Measurements from ENCODE around the gene SNAP47. TPM values are rescaled to one million over a fixed set of nuclear protein-coding genes. Genes with fewer than 3 reads are reported as not detected.
"Not testable (repeated sequence)": the region's sequence is repeated elsewhere in the genome, so short reads cannot be mapped to it uniquely, and the experiment has no call there.

The SNAP47 gene, protein sequence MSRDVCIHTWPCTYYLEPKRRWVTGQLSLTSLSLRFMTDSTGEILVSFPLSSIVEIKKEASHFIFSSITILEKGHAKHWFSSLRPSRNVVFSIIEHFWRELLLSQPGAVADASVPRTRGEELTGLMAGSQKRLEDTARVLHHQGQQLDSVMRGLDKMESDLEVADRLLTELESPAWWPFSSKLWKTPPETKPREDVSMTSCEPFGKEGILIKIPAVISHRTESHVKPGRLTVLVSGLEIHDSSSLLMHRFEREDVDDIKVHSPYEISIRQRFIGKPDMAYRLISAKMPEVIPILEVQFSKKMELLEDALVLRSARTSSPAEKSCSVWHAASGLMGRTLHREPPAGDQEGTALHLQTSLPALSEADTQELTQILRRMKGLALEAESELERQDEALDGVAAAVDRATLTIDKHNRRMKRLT
- 10 to 100 TPM; 34.0 to 35.3 TPM for total RNA-seq

- Mint-ChIP-seq H3K36me3 (ENCODE audit: insufficient read depth in 2 of 2) (peaks cover 0 to 1% of the 10 kb centered on the region in 2 donors), H3K4me1 (ENCODE audit: low read depth) (peaks cover 49% of the 10 kb centered on the region), H3K27ac (peak within 1 kb of the TSS; percentile 99), H3K4me3 (peak within 1 kb of the TSS; percentile 93 to 98), H3K9me3 (no peaks in the 10 kb centered on the region), H3K27me3 (ENCODE audit: low read depth) (no peaks in the 10 kb centered on the region)
- ATAC-seq (replicated peaks in 1 of 2) (peak; percentile 97), DNase-seq (peak; percentile 95 to 96)
These were observed at the start of gene SNAP47, which contains the start of gene JMJD4 for GRCh38 chr1:227734856-227735538. Gene SNAP47, plus strand, starts transcription at chr1:227735435. Its CDS starts 12,302 bp downstream, at chr1:227747737. Gene JMJD4, minus strand, starts transcription at chr1:227735302. Its CDS starts 29 bp downstream, at chr1:227735273.

DNA sequence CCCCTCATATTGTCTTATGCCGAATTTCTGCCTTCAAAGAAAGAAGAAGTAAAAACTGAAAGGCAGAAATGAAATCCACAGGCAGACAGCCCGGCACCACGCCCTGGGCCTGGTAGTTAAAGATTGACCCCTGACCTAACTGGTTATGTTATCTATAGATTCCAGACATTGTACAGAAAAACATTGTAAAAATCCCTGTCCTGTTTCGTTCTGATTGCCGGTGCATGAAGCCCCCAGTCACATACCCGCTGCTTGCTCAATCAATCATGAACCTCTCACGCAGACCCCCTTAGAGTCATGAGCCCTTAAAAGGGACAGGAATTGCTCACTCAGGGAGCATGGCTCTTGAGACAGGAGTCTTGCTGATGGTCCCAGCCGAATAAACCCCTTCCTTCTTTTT lies 49.4 kb upstream of the SNAP47 start:
- H3K4me3 Mint-ChIP-seq = no peak overlapping the region
- H3K27ac Mint-ChIP-seq = no peak overlapping the region
- H3K36me3 Mint-ChIP-seq (ENCODE audit: insufficient read depth in 2 of 2) = peaks cover 10 to 11% of the 10 kb centered on the region in 2 donors
- no peak for ATAC-seq (replicated peaks in 1 of 2)
- peaks cover 14 to 25% of the 10 kb centered on the region in 2 donors for H3K9me3 Mint-ChIP-seq
- H3K27me3 Mint-ChIP-seq (ENCODE audit: low read depth) = no peaks in the 10 kb centered on the region
- DNase-seq = no peak
- H3K4me1 Mint-ChIP-seq (ENCODE audit: low read depth) = no peaks in the 10 kb centered on the region

DNA sequence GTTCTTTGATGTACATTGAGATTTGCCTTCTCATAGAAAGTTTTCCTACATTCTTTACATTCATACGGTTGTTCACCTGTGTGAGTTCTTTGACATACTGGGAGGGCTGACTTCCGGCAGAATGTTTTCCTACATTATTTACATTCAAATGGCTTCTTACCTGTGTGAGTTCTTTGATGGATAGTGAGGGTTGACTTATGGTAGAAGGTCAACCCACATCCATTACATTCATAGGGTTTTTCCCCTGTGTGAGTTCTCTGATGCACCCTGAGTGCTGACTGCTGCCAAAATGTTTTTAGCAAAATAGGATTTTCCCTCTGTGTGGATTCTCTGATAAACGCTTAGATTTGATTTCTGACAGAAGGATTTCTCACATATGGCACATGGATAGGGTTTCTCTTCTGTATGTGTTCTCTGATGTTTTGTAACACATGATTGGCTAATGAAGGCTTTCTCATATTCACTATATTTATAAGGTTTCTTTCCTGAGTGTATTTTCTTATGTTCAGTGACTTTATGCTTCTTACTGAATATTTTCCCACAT lies 37.8 kb upstream of the SNAP47 start:
- Mint-ChIP-seq H3K4me1 (ENCODE audit: low read depth) (no peaks in the 10 kb centered on the region), H3K27me3 (ENCODE audit: low read depth) (peaks cover 11% of the 10 kb centered on the region), H3K9me3 (peaks cover 29 to 32% of the 10 kb centered on the region in 2 donors), H3K27ac (no peak overlapping the region), H3K36me3 (ENCODE audit: insufficient read depth in 2 of 2) (peaks cover 20 to 23% of the 10 kb centered on the region in 2 donors), H3K4me3 (no peak overlapping the region)
- ATAC-seq (replicated peaks in 1 of 2) (no peak), DNase-seq (no peak)

DNA sequence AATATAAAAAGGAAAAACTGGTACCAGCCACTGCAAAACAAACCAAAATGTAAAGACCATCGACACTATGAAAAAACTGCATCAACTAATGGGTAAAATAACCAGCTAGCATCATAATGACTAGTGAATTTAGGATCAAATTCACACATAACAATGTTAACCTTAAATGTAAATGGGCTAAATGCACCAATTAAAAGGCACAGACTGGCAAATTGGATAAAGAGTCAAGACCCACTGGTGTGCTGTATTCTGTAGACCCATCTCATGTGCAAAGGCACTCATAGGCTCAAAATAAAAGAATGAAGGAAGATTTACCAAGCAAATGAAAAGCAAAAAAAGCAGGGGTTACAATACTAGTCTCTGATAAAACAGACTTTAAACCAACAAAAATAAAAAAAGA lies 33.6 kb upstream of the SNAP47 start:
- Mint-ChIP-seq H3K9me3 (peaks cover 24 to 40% of the 10 kb centered on the region in 2 donors), H3K27me3 (ENCODE audit: low read depth) (peaks cover 11% of the 10 kb centered on the region), H3K36me3 (ENCODE audit: insufficient read depth in 2 of 2) (peaks cover 20 to 22% of the 10 kb centered on the region in 2 donors)
- not testable (repeated sequence) for H3K4me3 Mint-ChIP-seq; ATAC-seq (replicated peaks in 1 of 2); DNase-seq; H3K27ac Mint-ChIP-seq; H3K4me1 Mint-ChIP-seq (ENCODE audit: low read depth)

DNA sequence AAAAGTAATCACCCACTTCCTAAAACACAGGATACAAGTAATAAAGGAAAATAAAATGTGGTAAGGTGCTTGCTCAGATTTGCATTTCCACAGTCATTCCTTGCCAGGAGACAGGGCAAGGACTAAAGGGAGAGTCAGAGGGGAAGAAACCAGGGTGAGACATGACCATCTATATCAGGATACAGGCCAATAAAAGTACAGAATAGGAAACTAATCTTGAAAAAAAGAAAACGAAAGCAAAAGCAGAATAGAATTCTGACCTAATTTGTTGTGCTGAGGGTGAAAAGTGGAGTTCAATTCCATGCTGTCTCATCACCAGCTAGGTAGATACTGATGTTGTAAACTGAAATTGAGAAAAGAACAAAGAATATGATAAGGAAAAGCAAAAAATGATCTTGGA lies 27.4 kb upstream of the SNAP47 start:
- Mint-ChIP-seq H3K36me3 (ENCODE audit: insufficient read depth in 2 of 2) (peaks cover 7 to 11% of the 10 kb centered on the region in 2 donors), H3K27me3 (ENCODE audit: low read depth) (no peaks in the 10 kb centered on the region), H3K4me1 (ENCODE audit: low read depth) (peaks cover 15% of the 10 kb centered on the region), H3K9me3 (peaks cover 9 to 21% of the 10 kb centered on the region in 2 donors), H3K4me3 (peak overlapping the region in 1 of 2 donors; percentile 31), H3K27ac (peak overlapping the region; percentile 12)
- ATAC-seq (replicated peaks in 1 of 2) = peak in 1 of 2 donors; percentile 65
- no peak for DNase-seq

GRCh38 chr1:227709451-227709850 lies 25.8 kb upstream of the SNAP47 start:
- Mint-ChIP-seq H3K4me3 (no peak overlapping the region), H3K4me1 (ENCODE audit: low read depth) (peaks cover 15% of the 10 kb centered on the region), H3K27me3 (ENCODE audit: low read depth) (no peaks in the 10 kb centered on the region), H3K36me3 (ENCODE audit: insufficient read depth in 2 of 2) (peaks cover 8 to 13% of the 10 kb centered on the region in 2 donors), H3K9me3 (peaks cover 14 to 17% of the 10 kb centered on the region in 2 donors), H3K27ac (no peak overlapping the region)
- DNase-seq (no peak), ATAC-seq (replicated peaks in 1 of 2) (no peak)

DNA sequence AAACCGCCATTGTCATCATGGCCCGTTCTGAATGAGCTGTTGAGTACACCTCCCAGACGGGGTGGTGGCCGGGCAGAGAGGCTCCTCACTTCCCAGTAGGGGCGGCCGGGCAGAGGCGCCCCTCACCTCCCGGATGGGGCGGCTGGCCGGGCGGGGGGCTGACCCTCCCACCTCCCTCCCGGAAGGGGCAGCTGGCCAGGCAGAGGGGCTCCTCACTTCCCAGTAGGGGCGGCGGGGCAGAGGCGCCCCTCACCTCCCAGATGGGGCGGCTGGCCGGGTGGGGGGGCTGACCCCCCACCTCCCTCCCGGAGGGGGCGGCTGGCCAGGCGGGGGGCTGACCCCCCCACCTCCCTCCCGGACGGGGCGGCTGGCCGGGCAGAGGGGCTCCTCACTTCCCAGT lies 24.8 kb upstream of the SNAP47 start:
- DNase-seq; ATAC-seq (replicated peaks in 1 of 2); H3K4me3 Mint-ChIP-seq; H3K27ac Mint-ChIP-seq; H3K27me3 Mint-ChIP-seq (ENCODE audit: low read depth): not testable (repeated sequence)
- H3K4me1 Mint-ChIP-seq (ENCODE audit: low read depth) = peaks cover 15% of the 10 kb centered on the region
- H3K36me3 Mint-ChIP-seq (ENCODE audit: insufficient read depth in 2 of 2) = peaks cover 14 to 16% of the 10 kb centered on the region in 2 donors
- peaks cover 21% of the 10 kb centered on the region in 2 donors for H3K9me3 Mint-ChIP-seq

DNA sequence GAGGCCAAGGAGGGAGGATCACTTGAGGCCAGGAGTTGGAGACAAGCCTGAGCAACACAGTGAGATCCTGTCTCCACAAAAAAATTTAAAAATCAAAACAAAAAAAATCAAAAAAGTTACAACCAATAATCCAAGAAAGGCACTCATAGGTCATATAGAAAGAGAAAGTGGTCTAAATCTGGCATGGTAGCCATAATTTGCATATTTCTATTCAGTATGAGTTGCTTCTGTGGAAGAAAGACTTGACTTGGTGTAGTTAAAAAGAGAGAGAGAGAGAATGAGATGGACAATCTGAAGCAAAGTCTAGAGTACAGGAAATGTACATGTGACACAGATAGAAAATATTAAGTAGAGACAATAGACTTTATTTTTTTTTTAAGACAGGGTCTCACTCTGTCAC lies 22.6 kb upstream of the SNAP47 start:
- no peak for DNase-seq
- Mint-ChIP-seq H3K4me3 (no peak overlapping the region), H3K27ac (no peak overlapping the region), H3K27me3 (ENCODE audit: low read depth) (no peaks in the 10 kb centered on the region), H3K9me3 (peaks cover 23 to 29% of the 10 kb centered on the region in 2 donors), H3K4me1 (ENCODE audit: low read depth) (peaks cover 12% of the 10 kb centered on the region), H3K36me3 (ENCODE audit: insufficient read depth in 2 of 2) (peaks cover 17 to 24% of the 10 kb centered on the region in 2 donors)
- peak in 1 of 2 donors; percentile 36 for ATAC-seq (replicated peaks in 1 of 2)

DNA sequence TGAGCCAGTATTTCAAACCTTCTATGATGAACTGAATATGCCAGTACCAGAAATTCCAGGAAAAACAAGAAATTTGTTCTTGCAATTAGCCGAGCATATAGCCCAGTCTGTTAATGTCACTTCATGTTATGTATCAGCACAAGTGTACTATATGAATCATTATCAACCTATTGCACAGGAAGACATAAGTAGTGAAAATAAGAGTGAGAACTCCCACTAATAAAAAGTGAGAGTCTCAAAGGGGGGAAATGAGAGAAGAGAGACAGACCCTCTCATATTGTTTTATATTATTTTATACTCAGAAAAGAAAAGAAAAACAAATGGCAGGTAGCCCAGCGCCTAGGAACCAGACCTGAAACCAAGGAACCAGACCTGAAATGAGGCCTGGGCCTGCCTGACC lies 16.3 kb upstream of the SNAP47 start:
- ATAC-seq (replicated peaks in 1 of 2) (no peak), DNase-seq (no peak)
- Mint-ChIP-seq H3K4me3 (no peak overlapping the region), H3K36me3 (ENCODE audit: insufficient read depth in 2 of 2) (peaks cover 39 to 46% of the 10 kb centered on the region in 2 donors), H3K27me3 (ENCODE audit: low read depth) (no peaks in the 10 kb centered on the region), H3K27ac (no peak overlapping the region), H3K4me1 (ENCODE audit: low read depth) (no peaks in the 10 kb centered on the region), H3K9me3 (peaks cover 45 to 46% of the 10 kb centered on the region in 2 donors)

- Mint-ChIP-seq H3K27ac (peak overlapping the region; percentile 44), H3K9me3 (peaks cover 26 to 30% of the 10 kb centered on the region in 2 donors), H3K36me3 (ENCODE audit: insufficient read depth in 2 of 2) (peaks cover 29% of the 10 kb centered on the region in 2 donors), H3K27me3 (ENCODE audit: low read depth) (peaks cover 11% of the 10 kb centered on the region), H3K4me3 (no peak overlapping the region), H3K4me1 (ENCODE audit: low read depth) (peaks cover 7% of the 10 kb centered on the region)
- no peak for DNase-seq
- ATAC-seq (replicated peaks in 1 of 2) = no peak
These were observed 11.8 kb upstream of the SNAP47 start for GRCh38 chr1:227723474-227723873.

DNA sequence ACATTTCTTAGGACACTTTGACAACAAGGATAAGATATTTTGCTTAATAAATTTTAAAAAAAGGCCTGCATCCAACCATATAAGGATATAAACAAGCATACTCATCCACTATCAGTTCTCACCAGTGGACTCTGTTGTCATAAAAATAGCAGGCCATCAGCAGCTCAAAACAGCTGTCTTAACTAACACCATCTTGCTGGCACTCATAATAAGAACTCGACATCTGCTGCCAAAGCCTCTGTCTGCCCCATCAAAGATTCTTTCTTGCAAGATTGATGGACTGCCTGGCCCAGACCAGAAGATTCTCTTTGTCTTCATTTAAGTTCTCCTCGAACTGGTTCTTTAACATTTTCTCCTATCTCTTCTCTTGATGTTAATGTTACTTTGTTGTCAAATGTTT lies 10.2 kb upstream of the SNAP47 start:
- Mint-ChIP-seq H3K27ac (no peak overlapping the region), H3K4me3 (no peak overlapping the region), H3K36me3 (ENCODE audit: insufficient read depth in 2 of 2) (peaks cover 22 to 23% of the 10 kb centered on the region in 2 donors), H3K27me3 (ENCODE audit: low read depth) (peaks cover 11% of the 10 kb centered on the region), H3K4me1 (ENCODE audit: low read depth) (peaks cover 17% of the 10 kb centered on the region), H3K9me3 (peaks cover 20 to 23% of the 10 kb centered on the region in 2 donors)
- DNase-seq (no peak), ATAC-seq (replicated peaks in 1 of 2) (no peak)

GRCh38 chr1:227726318-227726717 lies 8.9 kb upstream of the SNAP47 start:
- Mint-ChIP-seq H3K4me3 (no peak overlapping the region), H3K27me3 (ENCODE audit: low read depth) (peaks cover 11% of the 10 kb centered on the region), H3K9me3 (peaks cover 13 to 15% of the 10 kb centered on the region in 2 donors), H3K27ac (no peak overlapping the region), H3K4me1 (ENCODE audit: low read depth) (peaks cover 17% of the 10 kb centered on the region), H3K36me3 (ENCODE audit: insufficient read depth in 2 of 2) (peaks cover 13 to 14% of the 10 kb centered on the region in 2 donors)
- DNase-seq = no peak
- no peak for ATAC-seq (replicated peaks in 1 of 2)

All from activated T-cell treated with anti-CD3 and anti-CD28 coated beads, Interleukin-2, amount 50 U/mL, for 72 hours (primary cell).